GM10266 (cell line): ENCODE measurements around the gene SLC25A23.
A peak's percentile ranks its signal among the peaks of the same experiment; 100 is the strongest.
"Not testable (repeated sequence)": the region's sequence is repeated elsewhere in the genome, so short reads cannot be mapped to it uniquely, and the experiment has no call there.

Experiments
- DNase-seq: peaks from one replicate; pipeline ENCODE4 v3.0.0; 2012; ENCODE audit errors: extremely low spot score
- CTCF ChIP-seq: IDR thresholded peaks from 2 replicates; pipeline ENCODE4 v1.5.1; 2012; ENCODE audit warnings: mild to moderate bottlenecking, low read depth; ENCODE audit not compliant: control insufficient read depth, insufficient read depth; ENCODE audit errors: missing control alignments

Gene SLC25A23

DNA sequence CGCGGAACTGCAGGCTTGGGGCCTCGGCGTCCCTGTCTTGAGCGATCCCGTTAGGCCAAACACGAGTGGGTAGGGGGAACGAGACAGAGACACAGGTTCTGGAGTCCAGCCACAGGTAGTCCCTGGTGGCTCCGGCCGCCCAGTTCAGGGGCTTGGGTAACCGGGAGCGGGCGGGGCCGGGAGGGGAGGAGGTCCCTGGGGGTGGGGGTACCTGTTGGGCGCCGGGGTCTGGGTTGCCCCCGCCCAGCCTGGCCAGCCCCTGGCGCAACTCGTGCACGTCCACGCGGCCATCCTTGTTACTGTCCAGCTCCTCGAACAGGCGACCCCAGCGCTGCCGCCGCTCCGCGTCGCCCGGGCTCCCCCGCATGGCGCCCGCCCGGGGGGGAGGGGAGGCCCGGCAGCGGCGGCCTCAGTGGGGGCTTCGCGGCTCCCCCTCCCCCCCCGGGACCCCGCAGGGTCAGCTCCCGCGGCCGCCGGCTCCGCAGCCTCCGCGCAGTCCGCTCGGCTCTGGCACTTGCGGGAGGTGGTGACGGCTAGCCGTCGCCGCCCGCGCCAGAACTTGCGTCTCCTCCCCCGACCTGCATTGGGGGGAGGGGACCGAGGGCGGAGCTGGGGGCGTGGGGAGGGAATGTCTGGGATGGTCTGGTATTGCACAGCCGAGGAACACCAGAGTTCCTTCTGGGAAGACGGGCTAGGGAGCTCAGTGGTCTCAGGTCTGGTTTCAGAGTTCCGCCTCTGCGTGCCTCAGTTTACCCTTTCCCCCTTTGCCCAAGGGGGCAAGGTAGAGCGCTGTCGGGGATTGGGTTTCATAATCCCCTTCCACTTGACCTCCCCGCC is at the start of gene SLC25A23:
SLC25A23 (minus strand) TSS at position 531 of the 837 bp plus-strand sequence; CDS start at position 367, 164 bp downstream.
- no peak for TF ChIP-seq CTCF
- peak; percentile 93 for DNase-seq

- DNase-seq, result not testable (repeated sequence)
Measured at GRCh38 chr19:6508028-6508771, 48.6 kb upstream of the SLC25A23 start.

GRCh38 chr19:6503407-6504201 is 44.0 kb upstream of the SLC25A23 start:
- no peak for TF ChIP-seq CTCF
- no peak for DNase-seq

DNA sequence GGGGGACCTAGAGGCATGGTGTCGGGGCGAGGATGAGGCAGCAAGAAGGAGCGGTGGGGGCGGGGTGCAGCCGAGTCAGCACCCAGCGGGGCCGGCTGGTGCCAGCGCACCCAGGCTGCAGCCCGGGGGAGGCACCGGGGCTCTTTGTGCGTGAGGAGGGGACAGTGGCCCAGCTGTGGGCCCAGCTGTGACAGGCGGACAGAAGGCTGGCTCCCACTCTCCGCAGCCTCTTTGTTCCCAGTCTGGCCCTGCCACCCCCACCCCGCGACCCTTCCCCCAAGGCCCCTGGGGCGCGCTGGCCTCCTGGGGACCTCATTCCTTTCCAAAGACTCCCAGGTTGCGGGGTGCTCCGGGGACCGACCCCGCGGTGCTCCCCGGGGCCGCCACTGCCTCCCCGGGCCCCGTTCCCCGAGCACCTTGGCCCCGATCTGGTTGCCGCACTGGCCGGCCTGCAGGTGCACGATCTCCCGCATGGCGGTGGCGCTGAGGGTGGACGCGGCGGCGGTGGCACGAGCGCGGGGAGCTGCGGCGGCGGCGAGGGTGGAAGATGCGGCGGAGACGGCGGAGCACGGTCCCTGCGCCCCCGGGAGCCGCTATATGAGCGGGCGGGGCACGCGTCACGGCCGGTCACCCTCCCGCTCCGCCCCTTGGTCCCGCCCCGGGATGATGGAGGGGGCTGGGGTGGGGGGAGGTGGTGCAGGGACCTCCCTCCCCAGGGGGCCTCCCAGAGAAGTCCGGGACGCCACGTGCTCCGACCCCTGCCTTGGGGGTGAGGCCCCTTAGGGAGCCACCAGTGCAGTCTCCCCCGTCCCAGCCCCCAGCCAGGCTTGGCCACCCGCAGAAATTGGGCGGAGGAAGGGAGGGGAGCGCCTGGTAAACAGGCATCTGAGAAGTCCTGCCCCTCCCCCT is 42.4 kb upstream of the SLC25A23 start, which contains the start of gene TUBB4A:
TUBB4A (minus strand) TSS at position 570 of the 909 bp plus-strand sequence; CDS start at position 473, 97 bp downstream.
- DNase-seq, result peak; percentile 85
- TF ChIP-seq CTCF, result no peak

- TF ChIP-seq CTCF, result no peak
- no peak for DNase-seq
Measured at GRCh38 chr19:6500837-6501739, 41.5 kb upstream of the SLC25A23 start.

- TF ChIP-seq CTCF, result no peak
- no peak for DNase-seq
Measured at GRCh38 chr19:6499052-6499790, 39.6 kb upstream of the SLC25A23 start.
